Measurements from ENCODE around the gene FRY. TPM values are rescaled to one million over a fixed set of nuclear protein-coding genes. Genes with fewer than 3 reads are reported as not detected.

Gene FRY
- total RNA-seq, 1 experiment from 2014 or later: 4.7 TPM

DNA sequence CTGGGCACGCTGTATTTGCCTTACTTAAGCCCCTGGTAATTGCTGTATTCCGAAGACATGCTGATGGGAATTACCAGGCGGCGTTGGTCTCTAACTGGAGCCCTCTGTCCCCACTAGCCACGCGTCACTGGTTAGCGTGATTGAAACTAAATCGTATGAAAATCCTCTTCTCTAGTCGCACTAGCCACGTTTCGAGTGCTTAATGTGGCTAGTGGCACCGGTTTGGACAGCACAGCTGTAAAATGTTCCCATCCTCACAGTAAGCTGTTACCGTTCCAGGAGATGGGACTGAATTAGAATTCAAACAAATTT lies 284.4 kb downstream of the FRY start:
- H3K4me1 ChIP-seq (replicated peaks; ENCODE audit: insufficient read depth): peaks cover 16% of the 10 kb centered on the region
- no peak for DNase-seq
- CTCF ChIA-PET: interaction anchor here (0.6 kb wide), 2 partner anchors 15 to 123 kb away, joined by 4 to 7 read pairs; no protein-coding TSS in a partner anchor
- H3K9me2 ChIP-seq (ENCODE audit: insufficient read depth): no peaks in the 10 kb centered on the region
- peak overlapping the region; percentile 100 for H2AFZ ChIP-seq
- H3K27ac ChIP-seq: peak overlapping the region; percentile 95
- H3K4me2 ChIP-seq: peak overlapping the region; percentile 93
- peaks cover 13% of the 10 kb centered on the region; the same call in 1 of the 2 replicates for H3K36me3 ChIP-seq (ENCODE audit: low read depth)
- TF ChIP-seq EZH2 (IDR thresholded peaks at IDR 0.05; ENCODE audit: low read depth) (no peak), CTCF (conservative IDR thresholded peaks at IDR 0.05) (no peak)
- no peaks in the 10 kb centered on the region for H3K9me3 ChIP-seq (ENCODE audit: insufficient read depth, low read depth)
- H3K79me2 ChIP-seq (ENCODE audit: low read depth): peaks cover 9% of the 10 kb centered on the region
- no peaks in the 10 kb centered on the region for H3K27me3 ChIP-seq (ENCODE audit: insufficient read depth, low read depth)
- no TSS peak for BruUV-seq (replicated peaks)
- no peaks in the 10 kb centered on the region; the same call in 1 of the 2 replicates for H3F3A ChIP-seq (ENCODE audit: insufficient read depth, low read depth)
- POLR2A ChIA-PET (ENCODE audit: unreplicated experiment): interaction anchor here (0.5 to 0.7 kb wide), 4 partner anchors 30 to 318 kb away, joined by 3 to 4 read pairs (median 3); no protein-coding TSS in a partner anchor
- intact Hi-C loops (cut with micrococcal nuclease; ENCODE audit: unreplicated experiment): loop anchor here (10.0 kb wide), 2 partner anchors 219 to 321 kb away; partner anchors contain the start of gene N4BP2L2
- H4K20me1 ChIP-seq (ENCODE audit: insufficient read depth): no peaks in the 10 kb centered on the region
- peak overlapping the region; percentile 95 for H3K4me3 ChIP-seq

- peaks cover 9% of the 10 kb centered on the region for H3K79me2 ChIP-seq (ENCODE audit: low read depth)
- no peaks in the 10 kb centered on the region; the same call in 1 of the 2 replicates for H3K9me3 ChIP-seq (ENCODE audit: insufficient read depth, low read depth)
- H3K4me2 ChIP-seq: peak overlapping the region; percentile 93
- H3K36me3 ChIP-seq (ENCODE audit: low read depth): peaks cover 13% of the 10 kb centered on the region; the same call in 1 of the 2 replicates
- H2AFZ ChIP-seq: peak overlapping the region; percentile 100
- ChIA-PET CTCF (interaction anchor here (0.6 kb wide), 1 partner anchor 123 kb away, joined by 7 read pairs; no protein-coding TSS in a partner anchor), POLR2A (ENCODE audit: unreplicated experiment) (interaction anchor here (0.6 kb wide), 1 partner anchor 160 kb away, joined by 3 read pairs; no protein-coding TSS in a partner anchor)
- intact Hi-C loops (cut with micrococcal nuclease; ENCODE audit: unreplicated experiment): loop anchor here (10.0 kb wide), 2 partner anchors 218 to 322 kb away; partner anchors contain the start of gene N4BP2L2
- peaks cover 16% of the 10 kb centered on the region for H3K4me1 ChIP-seq (replicated peaks; ENCODE audit: insufficient read depth)
- DNase-seq: no peak
- no peaks in the 10 kb centered on the region; the same call in 1 of the 2 replicates for H3F3A ChIP-seq (ENCODE audit: insufficient read depth, low read depth)
- no peaks in the 10 kb centered on the region for H4K20me1 ChIP-seq (ENCODE audit: insufficient read depth)
- no peaks in the 10 kb centered on the region for H3K9me2 ChIP-seq (ENCODE audit: insufficient read depth)
- peak overlapping the region; percentile 95; the same call in 1 of the 2 replicates for H3K27ac ChIP-seq
- TF ChIP-seq CTCF (conservative IDR thresholded peaks at IDR 0.05) (no peak), EZH2 (IDR thresholded peaks at IDR 0.05; ENCODE audit: low read depth) (no peak)
- peak overlapping the region; percentile 95 for H3K4me3 ChIP-seq
- no TSS peak for BruUV-seq (replicated peaks)
- H3K27me3 ChIP-seq (ENCODE audit: insufficient read depth, low read depth): no peaks in the 10 kb centered on the region
Measured at GRCh38 chr13:32316501-32316900, 284.9 kb downstream of the FRY start.

DNA sequence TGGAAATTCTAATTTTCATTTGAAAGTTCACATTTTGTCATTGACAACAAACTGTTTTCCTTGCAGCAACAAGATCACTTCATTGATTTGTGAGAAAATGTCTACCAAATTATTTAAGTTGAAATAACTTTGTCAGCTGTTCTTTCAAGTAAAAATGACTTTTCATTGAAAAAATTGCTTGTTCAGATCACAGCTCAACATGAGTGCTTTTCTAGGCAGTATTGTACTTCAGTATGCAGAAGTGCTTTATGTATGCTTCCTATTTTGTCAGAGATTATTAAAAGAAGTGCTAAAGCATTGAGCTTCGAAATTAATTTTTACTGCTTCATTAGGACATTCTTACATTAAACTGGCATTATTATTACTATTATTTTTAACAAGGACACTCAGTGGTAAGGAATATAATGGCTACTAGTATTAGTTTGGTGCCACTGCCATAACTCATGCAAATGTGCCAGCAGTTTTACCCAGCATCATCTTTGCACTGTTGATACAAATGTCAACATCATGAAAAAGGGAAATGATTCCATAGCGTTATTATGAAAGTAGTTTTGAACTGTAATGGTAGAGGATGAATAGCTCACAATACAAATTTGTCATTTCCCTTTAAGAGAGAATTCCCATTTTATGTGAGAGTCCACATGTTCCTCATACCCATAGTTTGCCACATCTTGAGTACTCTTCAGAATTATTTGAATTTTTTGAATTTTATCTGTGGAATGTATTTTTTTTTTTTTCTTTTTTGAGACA lies 286.3 kb downstream of the FRY start:
- H2AFZ ChIP-seq: no peak overlapping the region
- no TSS peak for BruUV-seq (replicated peaks)
- no peaks in the 10 kb centered on the region for H4K20me1 ChIP-seq (ENCODE audit: insufficient read depth)
- no peaks in the 10 kb centered on the region; the same call in 1 of the 2 replicates for H3K9me3 ChIP-seq (ENCODE audit: insufficient read depth, low read depth)
- peaks cover 9% of the 10 kb centered on the region for H3K79me2 ChIP-seq (ENCODE audit: low read depth)
- no peak overlapping the region for H3K27ac ChIP-seq
- H3K4me3 ChIP-seq: no peak overlapping the region
- peaks cover 16% of the 10 kb centered on the region for H3K4me1 ChIP-seq (replicated peaks; ENCODE audit: insufficient read depth)
- H3K36me3 ChIP-seq (ENCODE audit: low read depth): peaks cover 13% of the 10 kb centered on the region; the same call in 1 of the 2 replicates
- CTCF ChIA-PET: no interaction called here
- H3K4me2 ChIP-seq: 0 out of 2 replicates have a peak overlapping the region, but pooled peaks have one; percentile 17
- TF ChIP-seq CTCF (conservative IDR thresholded peaks at IDR 0.05) (no peak), EZH2 (IDR thresholded peaks at IDR 0.05; ENCODE audit: low read depth) (no peak)
- no peaks in the 10 kb centered on the region; the same call in 1 of the 2 replicates for H3F3A ChIP-seq (ENCODE audit: insufficient read depth, low read depth)
- H3K9me2 ChIP-seq (ENCODE audit: insufficient read depth): no peaks in the 10 kb centered on the region
- H3K27me3 ChIP-seq (ENCODE audit: insufficient read depth, low read depth): no peaks in the 10 kb centered on the region
- POLR2A ChIA-PET (ENCODE audit: unreplicated experiment): no interaction called here
- DNase-seq: no peak
- intact Hi-C loops (cut with micrococcal nuclease; ENCODE audit: unreplicated experiment): loop anchor here (10.0 kb wide), 2 partner anchors 217 to 323 kb away; partner anchors contain the start of gene N4BP2L2

All from PC-9 (cell line).